Activated effector memory CD4-positive, alpha-beta T cell treated with anti-CD3 and anti-CD28 coated beads, Interleukin-2, amount 50 U/mL, for 16 hours (primary cell): ENCODE data around the gene CCR9.
A peak's percentile ranks its signal among the peaks of the same experiment; 100 is the strongest.
"Not testable (repeated sequence)": the region's sequence is repeated elsewhere in the genome, so short reads cannot be mapped to it uniquely, and the experiment has no call there.

Source experiments
- DNase-seq: peaks from one replicate; pipeline ENCODE4 v3.0.0-alpha.2; 2020

Gene CCR9

GRCh38 chr3:45885979-45886705, at the start of gene CCR9:
TSS of gene CCR9 (plus strand) at chr3:45886543. CDS start at chr3:45894934, 8,391 bp downstream.
- no peak for DNase-seq

DNA sequence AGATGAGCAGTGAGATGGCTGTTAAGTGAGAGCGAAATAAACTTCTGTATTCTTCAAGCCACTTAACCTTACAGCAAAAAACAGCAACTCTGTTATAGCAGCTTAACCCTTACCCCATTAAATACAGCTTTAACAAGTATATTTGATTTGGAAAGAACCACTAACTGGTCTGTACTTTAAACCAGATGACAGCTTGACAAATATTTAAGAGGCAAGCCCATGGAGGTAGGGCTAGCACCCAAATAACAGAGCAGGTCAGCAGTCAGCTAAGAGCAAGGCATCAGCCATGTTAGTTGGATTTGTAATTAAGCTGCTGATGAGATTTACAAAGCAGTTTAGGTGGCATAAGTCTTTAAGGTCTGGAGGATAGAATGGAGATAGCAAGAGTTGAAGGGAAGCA, 47.9 kb upstream of the CCR9 start:
- DNase-seq = no peak

DNA sequence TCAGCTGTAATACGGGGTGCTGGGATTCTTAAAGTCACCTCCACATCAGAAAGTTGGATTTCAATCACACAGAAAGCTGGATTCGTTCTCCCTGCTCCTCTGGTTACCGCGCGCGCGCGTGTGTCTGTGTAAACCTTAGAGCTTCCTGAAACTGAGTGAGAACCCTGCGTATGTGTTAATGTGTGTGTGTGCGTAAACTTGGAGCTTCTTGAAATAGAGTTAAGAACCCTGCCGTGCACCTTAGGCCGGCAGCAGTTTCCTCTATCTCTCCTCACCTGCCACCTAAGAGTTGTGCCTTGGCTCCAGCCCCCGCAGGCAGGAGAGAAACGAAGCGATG, 45.0 kb upstream of the CCR9 start:
- DNase-seq = no peak

DNA sequence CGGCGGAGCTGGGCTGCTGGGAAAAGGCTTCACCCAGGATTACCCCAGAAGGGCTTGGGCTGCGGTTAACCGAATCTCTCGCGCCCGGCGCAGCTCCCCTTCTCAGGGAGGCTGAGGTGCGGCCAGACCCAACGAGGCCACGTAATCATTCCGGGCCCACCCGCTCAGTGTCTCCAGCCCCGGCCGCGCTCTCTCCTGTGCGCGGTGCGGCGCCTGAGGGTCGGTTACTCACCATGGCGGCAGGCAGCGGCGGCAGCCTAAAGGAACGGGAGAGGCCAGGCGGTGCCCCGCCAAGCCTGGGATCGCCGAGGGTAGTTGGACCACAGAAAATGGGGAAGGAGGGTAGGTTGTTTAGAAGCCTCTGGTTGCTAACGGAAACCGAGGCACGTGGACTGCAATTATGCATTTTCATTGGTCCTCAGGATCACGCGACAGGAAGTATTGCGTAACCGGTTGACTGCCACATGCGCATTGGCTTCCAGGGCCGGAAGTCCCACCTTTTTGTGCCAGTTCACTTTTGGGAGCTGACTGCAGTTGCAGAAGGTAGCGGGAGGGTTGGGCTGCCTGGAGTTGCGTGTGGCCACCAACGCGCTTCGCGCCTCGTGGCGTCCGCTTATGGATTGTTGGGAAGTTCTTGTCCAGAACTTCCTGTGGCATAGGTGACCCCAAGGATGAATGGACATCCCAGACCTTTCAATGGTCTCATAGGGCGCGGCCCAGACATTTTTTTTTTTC, 44.4 kb upstream of the CCR9 start, which contains the start of gene LZTFL1:
Gene LZTFL1 (minus strand): TSS at position 363 of the 735 bp plus-strand sequence. CDS start 128 bp downstream, at position 235.
- peak; percentile 96 for DNase-seq

GRCh38 chr3:45842851-45843625, 43.3 kb upstream of the CCR9 start:
- DNase-seq = no peak

GRCh38 chr3:45844616-45845015, 41.7 kb upstream of the CCR9 start:
- no peak for DNase-seq

GRCh38 chr3:45848392-45848791, 38.0 kb upstream of the CCR9 start:
- DNase-seq = no peak

GRCh38 chr3:45852828-45853227, 33.5 kb upstream of the CCR9 start:
- DNase-seq = no peak

DNA sequence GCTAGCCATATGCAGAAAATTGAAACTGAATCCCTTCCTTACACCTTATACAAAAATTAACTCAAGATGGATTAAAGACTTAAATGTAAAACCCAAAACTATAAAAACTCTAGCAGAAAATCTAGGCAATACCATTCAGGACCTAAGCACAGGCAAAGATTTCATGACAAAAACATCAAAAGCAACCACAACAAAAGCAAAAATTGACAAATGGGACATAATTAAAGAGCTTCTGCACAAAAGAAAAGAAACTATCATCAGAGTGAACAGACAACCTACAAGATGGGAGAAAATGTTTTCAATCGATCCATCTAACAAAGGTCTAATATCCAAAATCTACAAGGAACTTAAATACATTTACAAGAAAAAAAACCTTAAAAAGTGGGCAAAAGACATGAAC, 30.0 kb upstream of the CCR9 start:
- DNase-seq = not testable (repeated sequence)

DNA sequence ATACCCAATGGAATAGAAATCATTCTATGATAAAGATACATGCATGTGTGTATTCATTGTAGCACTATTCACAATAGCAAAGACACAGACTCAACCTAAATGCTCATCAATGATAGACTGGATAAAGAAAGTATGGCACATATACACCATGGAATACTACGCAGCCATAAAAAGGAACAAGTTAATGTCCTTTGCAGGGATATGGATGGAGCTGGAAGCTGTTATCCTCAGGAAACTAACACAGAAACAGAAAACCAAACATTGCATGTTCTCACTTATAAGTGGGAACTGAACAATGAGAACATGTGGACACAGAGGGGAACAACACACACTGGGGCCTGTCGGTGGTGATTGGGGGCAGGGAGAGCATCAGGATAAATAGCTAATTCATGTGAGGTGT, 29.3 kb upstream of the CCR9 start:
- not testable (repeated sequence) for DNase-seq

GRCh38 chr3:45858809-45859543, 27.4 kb upstream of the CCR9 start:
- no peak for DNase-seq

DNA sequence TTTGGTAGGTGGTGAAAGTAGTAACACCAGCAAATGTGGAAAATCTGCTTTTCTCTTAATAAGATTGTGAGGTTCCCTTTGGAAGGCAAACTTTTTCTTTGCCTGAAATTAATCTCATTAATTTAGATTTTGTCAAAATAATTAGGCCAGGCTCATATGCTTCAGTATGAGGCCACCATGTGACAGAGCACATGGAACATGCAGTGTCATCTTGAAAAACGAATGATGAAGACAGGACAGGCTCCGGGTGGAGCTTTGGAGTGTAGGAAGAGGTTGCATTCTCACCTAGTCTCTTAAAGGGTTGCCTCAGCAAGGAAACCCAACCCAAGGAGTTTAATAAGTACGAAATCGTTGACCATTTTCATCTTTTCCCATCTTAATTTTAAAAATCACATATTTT, 25.9 kb upstream of the CCR9 start:
- no peak for DNase-seq

- DNase-seq = no peak
These were observed 25.2 kb upstream of the CCR9 start for GRCh38 chr3:45861043-45861719.

DNA sequence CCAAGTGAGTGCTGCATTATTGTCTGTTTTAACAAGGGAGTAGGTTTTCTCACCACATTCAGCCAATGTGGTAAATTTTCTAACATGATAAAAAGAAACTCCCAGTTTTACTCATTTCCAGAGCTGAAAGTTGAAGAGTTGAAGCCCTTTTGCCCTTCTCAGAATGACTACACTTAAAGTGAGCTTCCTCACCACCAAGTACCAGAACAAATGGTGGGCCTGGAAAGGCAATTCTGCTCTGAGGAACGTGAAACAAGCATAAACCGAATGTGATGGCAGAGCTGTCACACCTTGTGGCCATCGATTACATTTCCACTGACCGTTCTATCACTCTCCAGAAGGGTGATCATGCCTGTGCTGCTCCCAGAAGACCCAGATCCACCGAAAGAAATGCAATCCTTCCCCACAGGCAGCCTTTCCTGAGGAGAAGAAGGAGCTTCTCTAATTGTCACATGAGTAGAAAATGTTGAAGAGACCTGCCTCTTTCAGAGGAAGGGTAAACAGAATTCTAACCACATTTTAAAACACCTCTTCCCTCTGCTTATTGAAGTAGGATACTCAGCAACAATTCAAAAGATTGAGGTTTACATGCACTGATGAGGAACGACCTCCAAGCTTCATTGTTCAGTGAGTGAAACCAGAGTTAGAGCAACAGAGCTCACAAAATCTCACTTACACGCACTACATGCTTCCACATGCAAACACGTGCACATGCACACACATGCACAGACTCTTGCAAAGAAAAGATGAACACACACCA, 21.4 kb upstream of the CCR9 start:
- no peak for DNase-seq

- DNase-seq = no peak
These were observed 20.8 kb upstream of the CCR9 start for GRCh38 chr3:45865563-45865962.

DNA sequence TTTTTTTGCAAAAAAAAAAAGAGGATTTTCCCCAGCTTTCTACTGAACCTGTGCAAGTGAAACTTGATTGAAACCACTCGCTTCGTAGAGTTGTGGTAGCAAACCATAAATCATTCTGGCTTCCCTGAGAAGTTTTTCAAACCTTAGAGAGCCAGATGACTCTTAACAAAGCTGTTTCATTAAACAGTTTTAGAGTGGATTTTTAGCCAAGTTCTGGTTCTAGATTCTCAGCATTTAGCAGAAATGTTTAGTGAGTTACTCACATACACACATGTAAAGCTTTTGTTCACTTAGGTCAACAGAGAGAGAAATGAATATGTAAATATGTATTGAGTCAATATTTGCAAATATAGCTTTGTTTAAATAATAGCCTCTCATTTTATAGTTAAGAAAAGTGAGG, 18.1 kb upstream of the CCR9 start:
- DNase-seq = no peak

DNA sequence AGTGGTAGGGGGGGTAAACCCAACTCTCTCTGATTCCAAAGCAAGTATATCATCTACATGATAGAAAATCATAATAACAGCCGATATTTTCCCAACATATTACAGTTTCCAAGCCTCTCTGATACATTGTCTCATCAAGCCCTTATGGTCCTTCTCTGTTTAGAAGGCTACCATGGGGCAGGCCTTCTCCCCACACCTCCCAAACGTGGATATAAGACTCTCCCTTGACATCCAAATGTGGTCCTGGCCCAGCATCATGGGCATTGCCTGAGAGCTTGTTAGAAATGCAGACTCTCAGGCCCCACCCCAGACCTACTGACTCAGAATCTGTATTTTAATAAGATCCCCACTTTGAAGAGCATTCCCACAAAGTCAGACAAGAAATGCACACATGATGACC, 17.7 kb upstream of the CCR9 start:
- no peak for DNase-seq

GRCh38 chr3:45869638-45870037, 16.7 kb upstream of the CCR9 start:
- no peak for DNase-seq

- DNase-seq = peak; percentile 84
These were observed 16.2 kb upstream of the CCR9 start for GRCh38 chr3:45870099-45870498.

DNA sequence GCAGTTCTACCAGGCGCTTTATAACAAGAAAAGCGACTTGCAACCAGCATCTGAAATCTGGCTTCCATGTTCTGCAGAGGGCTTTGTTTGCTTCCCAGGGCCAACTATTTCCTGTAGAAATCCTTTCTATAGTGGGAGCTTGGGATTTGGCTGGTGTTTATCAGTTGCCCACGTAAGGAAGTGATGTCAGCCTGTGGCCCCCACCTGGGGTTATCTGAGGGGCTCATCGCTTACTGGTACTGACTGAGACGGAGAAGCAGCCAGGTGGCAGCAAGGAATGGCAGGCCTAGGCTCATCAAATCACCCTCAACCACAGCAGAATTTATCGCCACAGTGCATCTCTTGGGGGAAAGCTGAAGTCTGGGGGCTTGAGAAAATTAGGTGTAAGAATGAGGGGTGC, 14.6 kb upstream of the CCR9 start:
- DNase-seq = no peak

- no peak for DNase-seq
These were observed 13.8 kb upstream of the CCR9 start for GRCh38 chr3:45872569-45872968.

DNA sequence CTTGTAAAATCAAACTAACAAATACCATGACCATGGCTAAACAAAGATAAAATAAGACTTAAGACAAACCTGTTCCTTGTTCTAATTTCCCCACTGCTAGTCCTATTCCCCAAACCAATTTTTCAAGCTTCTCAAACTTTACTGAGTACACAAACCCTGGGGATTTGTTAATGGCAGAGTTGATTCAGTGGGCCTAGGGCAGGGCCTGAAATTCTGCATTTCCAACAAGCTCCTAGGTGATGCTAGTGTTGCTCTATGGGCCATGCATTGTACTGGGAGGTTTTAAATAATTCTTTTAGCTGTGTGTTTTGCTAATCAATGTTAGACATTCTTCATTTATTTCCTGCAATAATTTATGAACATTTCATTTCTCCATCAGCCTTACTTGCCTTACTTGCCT, 13.3 kb upstream of the CCR9 start:
- DNase-seq = no peak
